WI38 (cell line): ENCODE results near the gene SASH1.

Experiments used
- H3K4me3 ChIP-seq: 2 replicates; pipeline ENCODE4 v1.5.1; 2011; ENCODE audit warnings: low read depth, mild to moderate bottlenecking, control low read depth, low read length
- TF ChIP-seq, protein P1 (sequence below): IDR thresholded peaks from 2 replicates; pipeline ENCODE4 v1.5.1; 2012; ENCODE audit warnings: low read depth, mild to moderate bottlenecking, control low read depth, low read length

SASH1 gene

DNA sequence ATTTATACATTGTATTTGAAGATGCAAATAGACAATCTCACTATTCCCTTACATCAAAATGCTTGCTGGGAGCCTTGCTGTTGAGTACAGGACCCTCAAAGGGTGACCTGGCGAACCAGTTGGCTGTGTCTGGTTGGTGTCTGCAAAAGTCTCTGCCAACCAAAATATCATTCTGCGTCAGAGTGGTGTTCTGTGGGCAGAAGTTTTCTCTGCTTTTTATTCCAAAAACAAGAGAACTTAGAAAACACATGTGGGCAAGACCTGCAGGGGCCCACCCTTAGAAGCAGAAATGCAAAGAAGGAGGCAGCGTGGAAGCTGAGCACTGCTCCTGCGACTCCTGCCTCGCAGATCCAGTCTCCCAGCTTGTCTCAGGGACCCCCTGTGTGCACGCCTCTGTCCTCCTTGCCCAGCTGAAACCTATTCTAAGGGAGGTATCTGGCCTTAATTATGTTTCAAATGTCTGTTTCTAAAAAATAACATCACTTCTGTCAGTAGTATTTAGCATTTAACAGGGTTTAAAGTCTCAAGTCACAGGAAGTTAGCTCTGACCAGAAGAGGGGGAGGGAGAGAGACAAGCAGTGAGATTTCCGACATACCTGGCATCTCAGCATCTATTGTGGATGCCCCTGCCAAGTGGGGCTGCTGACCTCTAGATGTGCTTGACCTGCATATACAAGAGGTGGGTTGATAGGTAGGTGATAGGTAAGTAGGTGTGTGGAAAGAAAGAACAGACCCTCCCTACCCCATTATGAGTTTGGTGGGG is 101.3 kb downstream of the SASH1 start:
- TF ChIP-seq, protein P1, sequence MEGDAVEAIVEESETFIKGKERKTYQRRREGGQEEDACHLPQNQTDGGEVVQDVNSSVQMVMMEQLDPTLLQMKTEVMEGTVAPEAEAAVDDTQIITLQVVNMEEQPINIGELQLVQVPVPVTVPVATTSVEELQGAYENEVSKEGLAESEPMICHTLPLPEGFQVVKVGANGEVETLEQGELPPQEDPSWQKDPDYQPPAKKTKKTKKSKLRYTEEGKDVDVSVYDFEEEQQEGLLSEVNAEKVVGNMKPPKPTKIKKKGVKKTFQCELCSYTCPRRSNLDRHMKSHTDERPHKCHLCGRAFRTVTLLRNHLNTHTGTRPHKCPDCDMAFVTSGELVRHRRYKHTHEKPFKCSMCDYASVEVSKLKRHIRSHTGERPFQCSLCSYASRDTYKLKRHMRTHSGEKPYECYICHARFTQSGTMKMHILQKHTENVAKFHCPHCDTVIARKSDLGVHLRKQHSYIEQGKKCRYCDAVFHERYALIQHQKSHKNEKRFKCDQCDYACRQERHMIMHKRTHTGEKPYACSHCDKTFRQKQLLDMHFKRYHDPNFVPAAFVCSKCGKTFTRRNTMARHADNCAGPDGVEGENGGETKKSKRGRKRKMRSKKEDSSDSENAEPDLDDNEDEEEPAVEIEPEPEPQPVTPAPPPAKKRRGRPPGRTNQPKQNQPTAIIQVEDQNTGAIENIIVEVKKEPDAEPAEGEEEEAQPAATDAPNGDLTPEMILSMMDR = no peak
- no peak overlapping the region for H3K4me3 ChIP-seq

DNA sequence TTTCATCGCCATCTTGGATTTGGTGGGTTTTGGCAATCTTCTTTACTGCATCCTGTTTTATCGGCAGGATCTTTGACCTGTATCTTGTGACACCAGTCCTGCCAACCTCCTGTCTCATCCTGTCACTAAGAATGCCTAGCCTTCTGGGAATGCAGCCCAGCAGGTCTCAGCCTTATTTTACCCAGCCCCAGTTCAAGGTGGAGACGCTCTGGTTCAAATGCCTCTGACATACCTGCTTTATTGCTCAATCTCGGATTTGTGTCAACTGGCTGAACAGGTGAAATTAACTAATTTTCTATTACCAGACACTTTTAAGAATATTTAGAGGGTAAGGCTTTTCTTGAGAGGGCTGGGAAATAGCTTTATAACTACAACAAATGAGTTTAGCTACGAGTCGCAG is 102.5 kb downstream of the SASH1 start:
- TF ChIP-seq, protein P1 = no peak
- no peak overlapping the region for H3K4me3 ChIP-seq

DNA sequence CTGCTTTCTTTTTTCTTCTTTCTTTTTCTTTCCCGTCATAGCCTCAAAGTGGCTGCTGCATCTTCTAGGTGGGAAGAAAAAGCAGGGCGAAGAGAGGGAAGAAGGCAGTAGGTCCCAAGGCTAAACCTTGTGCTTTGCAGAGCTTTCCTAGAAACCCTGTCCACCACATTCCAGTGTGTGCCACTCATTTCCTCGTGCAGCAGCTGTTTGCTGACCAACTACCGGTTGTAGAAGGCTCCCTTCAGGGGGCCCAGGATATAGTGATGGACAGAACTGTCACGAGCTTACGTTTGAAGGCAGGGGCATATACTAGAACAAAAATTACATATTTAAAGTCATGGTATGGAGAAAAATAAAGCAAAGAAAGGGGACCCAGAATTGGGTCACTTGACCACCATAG is 103.0 kb downstream of the SASH1 start:
- TF ChIP-seq, protein P1 = no peak
- H3K4me3 ChIP-seq = no peak overlapping the region

DNA sequence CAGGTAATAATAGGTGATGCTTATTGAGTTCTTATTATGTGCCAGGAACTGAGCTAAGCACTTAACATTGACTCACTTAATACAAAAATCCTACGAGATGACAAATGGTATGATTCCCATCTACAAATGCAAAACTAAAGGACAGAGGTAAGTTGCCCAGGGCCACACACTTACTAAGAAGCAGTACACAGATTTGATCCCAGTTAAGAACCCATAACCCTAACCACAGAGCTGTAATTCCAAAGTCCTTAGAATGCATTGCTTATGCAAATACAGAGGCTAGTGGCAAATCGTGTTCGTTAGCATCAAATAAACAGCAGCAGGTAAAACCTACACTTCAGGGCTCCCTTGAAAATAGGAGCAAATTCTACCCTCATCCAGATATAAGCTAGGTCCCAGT is 104.0 kb downstream of the SASH1 start:
- TF ChIP-seq, protein P1 = no peak
- H3K4me3 ChIP-seq = no peak overlapping the region

DNA sequence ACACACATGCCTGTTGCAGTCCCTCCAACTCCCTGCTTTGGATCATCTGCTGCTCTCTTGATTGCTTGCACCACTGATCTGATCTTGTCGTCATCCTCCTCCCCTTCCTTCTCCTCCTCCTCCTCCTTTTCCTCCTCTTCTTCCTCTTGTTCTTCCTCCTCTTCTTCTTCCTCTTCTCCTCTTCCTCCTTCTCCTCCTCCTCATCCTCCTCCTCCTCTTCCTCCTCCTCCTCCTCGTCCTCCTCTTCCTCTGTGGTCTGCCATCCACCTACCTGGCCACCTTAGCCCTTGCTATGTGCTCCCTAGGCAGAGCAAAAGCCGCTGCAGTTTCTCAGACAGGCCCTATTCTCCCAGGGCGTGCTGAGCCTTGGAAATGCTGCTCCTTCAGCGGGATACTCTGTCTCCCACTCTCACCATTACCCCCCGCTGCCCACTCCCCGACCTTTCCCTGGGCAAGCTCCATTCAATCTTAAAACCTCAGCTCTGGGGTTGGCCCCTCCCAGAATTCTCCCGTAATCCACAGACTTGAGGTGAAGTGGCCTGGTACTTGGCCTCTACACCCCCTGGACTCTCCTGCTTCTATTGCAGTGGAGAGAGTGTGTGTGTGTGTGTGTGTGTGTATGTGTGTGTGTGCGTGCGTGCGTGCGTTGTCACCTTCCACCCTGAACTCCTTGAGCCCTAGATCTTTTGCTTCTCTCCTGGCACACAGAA is 105.0 kb downstream of the SASH1 start:
- TF ChIP-seq, protein P1 = no peak
- no peak overlapping the region for H3K4me3 ChIP-seq

DNA sequence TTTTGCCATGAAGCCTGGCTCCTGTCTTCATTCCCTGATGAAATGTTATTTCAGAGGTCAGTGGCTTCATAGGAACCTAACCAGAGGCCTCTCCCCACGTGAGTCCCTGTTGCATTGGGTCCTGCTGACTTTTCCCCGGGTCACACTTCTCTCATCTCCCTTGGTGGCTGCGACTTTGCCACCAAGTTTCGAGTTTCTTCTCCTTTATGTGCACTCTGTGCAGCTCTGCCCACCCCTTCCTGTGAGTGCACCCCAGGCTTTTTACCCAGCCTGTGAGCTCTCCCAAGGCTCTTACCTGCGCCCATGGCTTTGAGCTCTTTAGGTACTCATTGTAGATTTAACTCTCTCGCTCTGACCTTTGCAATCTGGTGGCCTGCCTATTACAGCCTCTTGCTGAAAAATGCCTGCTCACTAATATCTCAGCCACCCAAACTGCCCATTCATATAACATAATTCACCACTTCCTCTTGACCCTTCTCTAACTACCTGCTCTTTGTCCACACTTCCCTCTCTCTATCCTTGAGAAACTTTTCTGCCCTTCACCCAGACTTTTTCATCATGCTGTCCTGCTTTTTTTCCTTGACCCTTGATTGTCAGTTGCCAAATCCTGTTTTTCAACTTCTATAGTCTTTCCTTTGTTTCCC is 105.9 kb downstream of the SASH1 start:
- TF ChIP-seq, protein P1 = no peak
- no peak overlapping the region for H3K4me3 ChIP-seq

DNA sequence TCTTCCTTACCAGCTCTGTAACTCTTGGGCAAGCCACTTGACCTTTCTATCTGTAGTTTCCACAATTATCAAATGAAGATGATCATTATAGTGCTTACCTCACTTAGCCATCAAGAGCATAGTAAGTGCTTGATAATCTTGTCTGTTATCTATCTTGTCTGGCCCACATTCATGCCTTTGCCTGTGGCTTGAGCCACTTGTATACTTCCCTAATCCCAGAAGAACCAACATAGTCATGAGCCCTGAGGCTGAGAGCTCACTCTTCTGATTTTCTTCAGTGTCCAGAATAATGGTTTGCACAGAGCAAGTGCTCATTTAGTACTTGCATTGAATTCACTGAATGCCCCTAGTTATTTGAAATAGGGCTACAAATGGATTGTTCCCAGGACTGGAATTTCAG is 108.2 kb downstream of the SASH1 start:
- H3K4me3 ChIP-seq = no peak overlapping the region
- TF ChIP-seq, protein P1 = no peak
